H1 (cell line): ENCODE measurements around the gene TMUB2. TPM values are rescaled to one million over a fixed set of nuclear protein-coding genes. Genes with fewer than 3 reads are reported as not detected.

Experiments used
- CTCF ChIA-PET: fragments of 300-600 bp; sonication (Branson Sonifier 250); formaldehyde crosslinking; loops from one replicate; lab custom pipeline; 2021; ENCODE audit not compliant: partially characterized antibody; lab: Charles Lee
- POLR2A ChIA-PET: fragments of 300-600 bp; sonication (Branson Sonifier 250); formaldehyde crosslinking; loops from one replicate; lab custom pipeline; 2021; ENCODE audit warnings: inconsistent platforms; ENCODE audit not compliant: partially characterized antibody; lab: Charles Lee
- DNase-seq, 2 experiments: peaks; one replicate each; pipeline versions ENCODE4 v3.0.0 to v3.0.0-alpha.2; 2010 to 2022; ENCODE audit warnings: low spot score in 2 of 2, low read depth in 1 of 2, mixed read lengths in 1 of 2
- FAIRE-seq: peaks from 2 replicates; lab custom pipeline; 2011; peaks lifted over from hg19 to GRCh38; lab: Jason Lieb, UNC
- H2AFZ ChIP-seq: 2 replicates; pipeline ENCODE4 v1.8.1; 2012; ENCODE audit warnings: low read length, inconsistent platforms
- H2AK5ac ChIP-seq: 2 replicates; pipeline ENCODE4 v1.6.1; 2013; ENCODE audit warnings: low read depth, low read length
- H2BK120ac ChIP-seq: replicated peaks from 2 replicates; pipeline ENCODE3; 2013; ENCODE audit warnings: low read depth, low read length, inconsistent platforms
- H2BK12ac ChIP-seq: 2 replicates; pipeline ENCODE4 v1.6.1; 2013; ENCODE audit warnings: low read depth, low read length
- H2BK15ac ChIP-seq: 2 replicates; pipeline ENCODE4 v1.6.1; 2013; ENCODE audit warnings: low read length
- H2BK20ac ChIP-seq: 2 replicates; pipeline ENCODE4 v1.6.1; 2013; ENCODE audit warnings: low read length
- H2BK5ac ChIP-seq: 2 replicates; pipeline ENCODE4 v1.6.1; 2013; ENCODE audit warnings: low read depth, low read length
- H3K14ac ChIP-seq: 2 replicates; pipeline ENCODE4 v1.6.1; 2013; ENCODE audit warnings: inconsistent platforms; ENCODE audit not compliant: insufficient read length
- H3K18ac ChIP-seq: 2 replicates; pipeline ENCODE4 v1.6.1; 2013; ENCODE audit warnings: low read length; ENCODE audit errors: extremely low read depth
- H3K23ac ChIP-seq: 2 replicates; pipeline ENCODE4 v1.6.1; 2013; ENCODE audit warnings: inconsistent platforms; ENCODE audit not compliant: insufficient read length
- H3K23me2 ChIP-seq: 2 replicates; pipeline ENCODE4 v1.6.1; 2013; ENCODE audit warnings: low read depth, low read length
- H3K27ac ChIP-seq: 2 replicates; pipeline ENCODE4 v1.6.1; 2011; ENCODE audit warnings: low read depth, low read length, inconsistent platforms
- H3K27me3 ChIP-seq, 4 experiments: replicated peaks in 1 of 4; 1 replicate in 1 of 4; 2 replicates in 3 of 4; pipeline versions ENCODE4 v1.6.1 to v1.8.1; 2011 to 2013; ENCODE audit warnings: low read length in 3 of 4, mild to moderate bottlenecking in 3 of 4, inconsistent platforms in 2 of 4, mixed read lengths in 2 of 4, moderate library complexity in 1 of 4; ENCODE audit not compliant: control insufficient read depth in 3 of 4, insufficient read depth in 3 of 4; ENCODE audit errors: extremely low read depth in 1 of 4
- H3K36me3 ChIP-seq, 4 experiments: 2 replicates each; pipeline versions ENCODE4 v1.6.1 to v1.8.1; 2011 to 2013; ENCODE audit warnings: mild to moderate bottlenecking in 4 of 4, low read length in 3 of 4, moderate library complexity in 2 of 4, control low read depth in 1 of 4, inconsistent platforms in 1 of 4; ENCODE audit not compliant: insufficient read depth in 4 of 4, control insufficient read depth in 2 of 4
- H3K4ac ChIP-seq: replicated peaks from 2 replicates; pipeline ENCODE3; 2013; ENCODE audit warnings: low read length, low read depth, mixed read lengths, inconsistent platforms; ENCODE audit not compliant: insufficient read length
- H3K4me1 ChIP-seq, 4 experiments: replicated peaks in 1 of 4; 1 replicate in 1 of 4; 2 replicates in 3 of 4; pipeline versions ENCODE4 v1.6.1 to v1.8.1; 2011 to 2013; ENCODE audit warnings: low read length in 3 of 4, inconsistent platforms in 2 of 4, mixed read lengths in 1 of 4; ENCODE audit not compliant: insufficient read depth in 4 of 4, control insufficient read depth in 3 of 4
- H3K4me2 ChIP-seq, 2 experiments: 2 replicates each; pipeline versions ENCODE4 v1.6.1 to v1.8.1; 2011 to 2013; ENCODE audit warnings: low read depth in 2 of 2, low read length in 2 of 2, control low read depth in 1 of 2, inconsistent platforms in 1 of 2, mild to moderate bottlenecking in 1 of 2; ENCODE audit not compliant: insufficient read depth in 1 of 2
- H3K4me3 ChIP-seq, 4 experiments: fragments of 200-600, 300-600 bp in 1 of 4; sonication (generic), shearing (Covaris generic), sonication (Bioruptor Twin) in 1 of 4; 2 replicates each; pipeline versions ENCODE4 v1.5.1 to v1.8.1; 2011 to 2016; ENCODE audit warnings: low read length in 4 of 4, low read depth in 3 of 4, control low read depth in 2 of 4, inconsistent platforms in 2 of 4, mild to moderate bottlenecking in 2 of 4, mixed read lengths in 1 of 4, moderate library complexity in 1 of 4; ENCODE audit not compliant: insufficient read depth in 2 of 4; ENCODE audit errors: extremely low read depth in 1 of 4
- H3K56ac ChIP-seq: replicated peaks from 2 replicates; pipeline ENCODE3; 2013; ENCODE audit warnings: low read depth, mild to moderate bottlenecking, mixed read lengths, low read length, inconsistent platforms; ENCODE audit not compliant: insufficient read length
- H3K79me1 ChIP-seq: 2 replicates; pipeline ENCODE4 v1.6.1; 2013; ENCODE audit warnings: low read depth, low read length, control low read depth
- H3K79me2 ChIP-seq, 2 experiments: 2 replicates each; pipeline versions ENCODE4 v1.6.1 to v1.8.1; 2012 to 2013; ENCODE audit warnings: low read length in 2 of 2, mild to moderate bottlenecking in 2 of 2, inconsistent platforms in 1 of 2; ENCODE audit not compliant: insufficient read depth in 2 of 2, control insufficient read depth in 1 of 2
- H3K9ac ChIP-seq, 4 experiments: replicated peaks in 1 of 4; 1 replicate in 1 of 4; 2 replicates in 3 of 4; pipeline versions ENCODE4 v1.6.1 to v1.8.1; 2011 to 2013; ENCODE audit warnings: low read depth in 3 of 4, low read length in 3 of 4, control low read depth in 2 of 4, mild to moderate bottlenecking in 2 of 4, moderate library complexity in 2 of 4, inconsistent platforms in 1 of 4; ENCODE audit errors: extremely low read depth in 1 of 4
- H3K9me3 ChIP-seq, 2 experiments: 2 replicates each; pipeline versions ENCODE4 v1.6.1 to v1.8.1; 2012 to 2013; ENCODE audit warnings: mild to moderate bottlenecking in 2 of 2, moderate library complexity in 2 of 2, control low read depth in 1 of 2, inconsistent platforms in 1 of 2, low read depth in 1 of 2, low read length in 1 of 2, mixed read lengths in 1 of 2; ENCODE audit not compliant: insufficient read depth in 2 of 2
- H4K20me1 ChIP-seq, 2 experiments: replicated peaks in 1 of 2; 2 replicates each; pipeline versions ENCODE3 to v1.8.1; 2011 to 2013; ENCODE audit warnings: inconsistent platforms in 2 of 2, low read length in 2 of 2, mild to moderate bottlenecking in 1 of 2; ENCODE audit not compliant: insufficient read depth in 2 of 2, control insufficient read depth in 1 of 2
- H4K5ac ChIP-seq: 2 replicates; pipeline ENCODE4 v1.6.1; 2013; ENCODE audit warnings: low read length, low read depth, mixed read lengths, inconsistent platforms; ENCODE audit not compliant: insufficient read length
- H4K8ac ChIP-seq: 2 replicates; pipeline ENCODE4 v1.8.0; 2013; ENCODE audit warnings: mild to moderate bottlenecking, moderate library complexity, low read length, inconsistent platforms; ENCODE audit not compliant: insufficient read depth; ENCODE audit errors: extremely low read depth
- H4K91ac ChIP-seq: replicated peaks from 2 replicates; pipeline ENCODE3; 2013; ENCODE audit warnings: low read length, mixed read lengths, inconsistent platforms; ENCODE audit not compliant: insufficient read length
- BRCA1 ChIP-seq: IDR thresholded peaks from 2 replicates; pipeline ENCODE4 v1.6.1; 2012; ENCODE audit warnings: low read depth, low read length, improper control_type of control experiment
- CBX8 ChIP-seq: fragments of 300-800, 300-1000 bp; sonication (generic); IDR thresholded peaks from 2 replicates; pipeline ENCODE4 v1.7.1; 2016; ENCODE audit warnings: low read depth, low read length, borderline replicate concordance
- CTBP2 ChIP-seq: IDR thresholded peaks from 2 replicates; pipeline ENCODE4 v1.7.0; 2011; ENCODE audit warnings: borderline replicate concordance, mild to moderate bottlenecking, moderate library complexity, mixed read lengths, low read length; ENCODE audit not compliant: insufficient read depth, insufficient read length
- EP300 ChIP-seq, 2 experiments: IDR thresholded peaks; 1 replicate in 1 of 2; 2 replicates in 1 of 2; pipeline ENCODE4 v1.6.1; 2011 to 2012; ENCODE audit warnings: low read depth in 2 of 2, low read length in 2 of 2, mild to moderate bottlenecking in 2 of 2, borderline replicate concordance in 1 of 2, inconsistent platforms in 1 of 2, moderate library complexity in 1 of 2
- KDM1A ChIP-seq: fragments of 200-600, 300-600 bp; sonication (generic); IDR thresholded peaks from 2 replicates; pipeline ENCODE4 v1.7.1; 2016; ENCODE audit warnings: mild to moderate bottlenecking, low read length, borderline replicate concordance
- KDM5A ChIP-seq: fragments of 200-600 bp; IDR thresholded peaks from 2 replicates; pipeline ENCODE4 v1.7.1; 2012; ENCODE audit warnings: mild to moderate bottlenecking, low read length, inconsistent platforms, mixed read lengths
- SIN3A ChIP-seq, 2 experiments: IDR thresholded peaks in 1 of 2; conservative IDR thresholded peaks in 1 of 2; 2 replicates each; pipeline ENCODE4 v1.6.1; 2011 to 2012; ENCODE audit warnings: low read length in 2 of 2, improper control_type of control experiment in 1 of 2, low read depth in 1 of 2, mild to moderate bottlenecking in 1 of 2
- TAF1 ChIP-seq: IDR thresholded peaks from 2 replicates; pipeline ENCODE4 v1.6.1; 2011; ENCODE audit warnings: mild to moderate bottlenecking, low read depth, low read length
- TBP ChIP-seq: IDR thresholded peaks from 2 replicates; pipeline ENCODE4 v1.6.1; 2011; ENCODE audit warnings: low read depth, low read length, improper control_type of control experiment
- TCF12 ChIP-seq: IDR thresholded peaks from 2 replicates; pipeline ENCODE4 v1.6.1; 2011; ENCODE audit warnings: low read depth, mild to moderate bottlenecking, low read length
- USF2 ChIP-seq: IDR thresholded peaks from 2 replicates; pipeline ENCODE4 v1.6.1; 2011; ENCODE audit warnings: low read length, improper control_type of control experiment
- WGBS, 2 experiments: shearing (Covaris generic) in 1 of 2; methylation state at CpG; one replicate each; pipeline versions ENCODE4 v1.1.6 to v1.1.7; 2013 to 2015; ENCODE audit warnings: low lambda C conversion rate in 2 of 2, mixed read lengths in 2 of 2, inconsistent platforms in 1 of 2, low coverage in 1 of 2, missing lambda C conversion rate in 1 of 2; ENCODE audit not compliant: insufficient replicate concordance in 2 of 2, insufficient coverage in 1 of 2, insufficient read length in 1 of 2; ENCODE audit errors: extremely low coverage in 1 of 2, missing lambda C conversion rate in 1 of 2; 5-methylcytosine and 5-hydroxymethylcytosine counted together
- polyA plus RNA-seq, 7 experiments: library from polyadenylated mRNA; depleted of rRNA in 3 of 7; stranded (reverse) in 5 of 7; unstranded in 2 of 7; fragments of >200 nt in 5 of 7; fragments of 200-250 nt in 2 of 7; gene quantifications; 1 replicate in 5 of 7; 2 replicates in 1 of 7; 4 replicates in 1 of 7; pipeline versions ENCODE4 v1.2.1 to v1.2.3, GENCODE V29; 2011 to 2013; ENCODE audit warnings: missing spikeins in 2 of 7, mixed read lengths in 2 of 7
- total RNA-seq: library from RNA; stranded (reverse); fragmentation: NEBNext Ultra II Directional; extraction: Animal tissue kit (Norgen Biotek cat#: 25700); gene quantifications from 2 replicates; pipeline ENCODE4 v1.2.1, GENCODE V29; 2021

Gene TMUB2
- total and polyA plus RNA-seq, 2 of the 8 experiments (the other 6 are each of a cell fraction or from before 2014, with no cell fraction given): 18.5 to 30.5 TPM

- Histone ChIP-seq H3K9ac (no peak overlapping the region), H4K8ac (peak overlapping the region; percentile 1; the same call in 1 of the 2 replicates), H3K9me3 (no peaks in the 10 kb centered on the region), H4K91ac (no peak overlapping the region), H2AK5ac (no peak overlapping the region), H3K79me2 (no peaks in the 10 kb centered on the region), H3K23ac (no peak overlapping the region), H3K4ac (no peak overlapping the region), H2AFZ (no peak overlapping the region), H3K14ac (no peak overlapping the region)
- WGBS, 2 experiments: 94% methylated on average over 5 of the region's 6 CpGs; no CpG with 5 or more reads in 1 of the 2 experiments
- CTCF ChIA-PET: interaction anchor here (0.8 to 12.7 kb wide), 14 partner anchors 9 to 144 kb away, joined by 3 to 158 read pairs (median 5); partner anchors contain the start of genes ASB16, GRN and HDAC5
- TF ChIP-seq CBX8 (no peak), USF2 (no peak), KDM1A (no peak), KDM5A (no peak), EP300 (IDR thresholded peaks at IDR 0.05; ENCODE audit: borderline replicate concordance in 1 of 2, low read depth in 2 of 2, low read length in 2 of 2) (no peak), BRCA1 (no peak), TBP (no peak), CTBP2 (no peak), TCF12 (no peak), TAF1 (no peak), SIN3A (conservative IDR thresholded peaks at IDR 0.05 in 1 of 2, IDR thresholded peaks at IDR 0.05 in 1 of 2; ENCODE audit: low read depth in 1 of 2, low read length in 2 of 2) (no peak)
- TF ChIP-seq, all 59 proteins: peak for 0
- no peaks in the 10 kb centered on the region for H3K27me3 ChIP-seq
- H3K23me2 ChIP-seq: no peaks in the 10 kb centered on the region
- no peak overlapping the region for H2BK5ac ChIP-seq
- DNase-seq: no peak
- POLR2A ChIA-PET: interaction anchor here (0.8 to 10.4 kb wide), 11 partner anchors 10 to 148 kb away, joined by 3 to 135 read pairs (median 5); partner anchors contain the start of genes GRN and SLC25A39
- H3K4me1 ChIP-seq: peaks cover 3 to 16% (median 5%) of the 10 kb centered on the region in 4 experiments; a peak in 6 of 7 replicates
- H4K5ac ChIP-seq: no peak overlapping the region
- no peak overlapping the region for H2BK120ac ChIP-seq
- no peak overlapping the region for H2BK20ac ChIP-seq
- FAIRE-seq: no peak
- no peak overlapping the region for H3K56ac ChIP-seq
- H3K36me3 ChIP-seq: peaks cover 24 to 43% (median 32%) of the 10 kb centered on the region in 4 experiments
- H2BK15ac ChIP-seq: no peak overlapping the region
- no peak overlapping the region for H3K27ac ChIP-seq
- no peak overlapping the region for H3K18ac ChIP-seq
- peaks cover 0 to 5% of the 10 kb centered on the region in 2 experiments for H4K20me1 ChIP-seq
- no peak overlapping the region for H3K4me3 ChIP-seq
- H3K79me1 ChIP-seq: no peaks in the 10 kb centered on the region; the same call in 1 of the 2 replicates
- no peak overlapping the region for H2BK12ac ChIP-seq
- H3K4me2 ChIP-seq: no peak overlapping the region
Observed at GRCh38 chr17:44206825-44207155, 20.0 kb downstream of the TMUB2 start.
